Sciatic nerve (tissue), 2 donors: ENCODE measurements around the gene SLC1A7. TPM values are rescaled to one million over a fixed set of nuclear protein-coding genes. Genes with fewer than 3 reads are reported as not detected.

ENCODE experiments used
- ATAC-seq: fragments of 200-7000 bp; cut with Tn5 transposase; one replicate; pipeline ENCODE4 v1.9.1; 2020; ENCODE audit warnings: mild to moderate bottlenecking, moderate library complexity
- DNase-seq: peaks from one replicate; pipeline ENCODE4 v3.0.0-alpha.2; 2020; ENCODE audit warnings: low spot score
- intact Hi-C: fragments of 100-400 bp; cut with DNase I; formaldehyde crosslinking; loops from one replicate; pipeline ENCODE4 v1.14.2; 2022
- total RNA-seq: library from RNA; stranded (reverse); fragmentation: NEBNext Ultra II Directional; extraction: Animal tissue kit (Norgen Biotek cat#: 25700); gene quantifications from one replicate; pipeline ENCODE4 v1.2.1, GENCODE V29; 2021
- donor health status: DM: no; HTN: no; CAD: no.
- donor health status: DM: no; HTN: no; CAD: no.

SLC1A7 gene
- total RNA-seq, 1 donor from 2014 or later = 0.89 TPM

- ATAC-seq = peak; percentile 4
- intact Hi-C loops = no loop called here
- DNase-seq = no peak
Measured at GRCh38 chr1:53122961-53123413, 19.5 kb downstream of the SLC1A7 start.

DNA sequence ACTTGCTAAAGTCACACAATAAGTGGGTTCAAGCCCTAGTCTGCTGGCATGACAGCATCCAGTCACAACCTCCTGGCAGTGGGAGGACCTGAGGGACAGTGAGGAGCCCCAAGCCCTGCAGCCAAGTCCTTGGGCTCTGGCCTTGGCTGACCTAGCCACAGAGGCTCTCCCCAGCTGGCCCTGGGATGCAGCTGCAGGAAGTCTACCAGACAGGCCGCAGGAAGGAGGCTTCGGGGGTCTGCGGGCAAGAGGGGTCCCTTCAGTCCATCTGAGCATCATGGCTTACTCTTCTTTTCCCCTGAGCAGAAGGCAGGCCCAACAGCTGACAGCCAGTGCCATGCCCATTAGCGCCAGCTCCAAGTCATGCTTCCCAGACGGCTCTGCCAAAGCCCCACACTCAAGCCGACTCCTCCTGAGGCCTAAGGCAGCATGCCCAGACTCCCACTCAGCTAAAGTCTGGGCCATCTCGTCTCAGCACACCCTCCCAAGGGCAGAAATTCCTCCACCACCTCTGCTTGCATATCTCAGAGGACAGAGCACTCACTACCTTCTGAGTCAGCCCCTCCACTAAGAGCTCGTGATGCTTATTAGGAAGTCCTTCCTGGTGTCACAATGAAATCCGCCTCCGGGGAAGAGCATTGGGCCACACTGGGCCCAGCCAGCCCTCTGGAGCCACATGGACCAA lies 20.1 kb downstream of the SLC1A7 start:
- ATAC-seq (peak; percentile 12), DNase-seq (no peak)
- intact Hi-C loops = no loop called here

DNA sequence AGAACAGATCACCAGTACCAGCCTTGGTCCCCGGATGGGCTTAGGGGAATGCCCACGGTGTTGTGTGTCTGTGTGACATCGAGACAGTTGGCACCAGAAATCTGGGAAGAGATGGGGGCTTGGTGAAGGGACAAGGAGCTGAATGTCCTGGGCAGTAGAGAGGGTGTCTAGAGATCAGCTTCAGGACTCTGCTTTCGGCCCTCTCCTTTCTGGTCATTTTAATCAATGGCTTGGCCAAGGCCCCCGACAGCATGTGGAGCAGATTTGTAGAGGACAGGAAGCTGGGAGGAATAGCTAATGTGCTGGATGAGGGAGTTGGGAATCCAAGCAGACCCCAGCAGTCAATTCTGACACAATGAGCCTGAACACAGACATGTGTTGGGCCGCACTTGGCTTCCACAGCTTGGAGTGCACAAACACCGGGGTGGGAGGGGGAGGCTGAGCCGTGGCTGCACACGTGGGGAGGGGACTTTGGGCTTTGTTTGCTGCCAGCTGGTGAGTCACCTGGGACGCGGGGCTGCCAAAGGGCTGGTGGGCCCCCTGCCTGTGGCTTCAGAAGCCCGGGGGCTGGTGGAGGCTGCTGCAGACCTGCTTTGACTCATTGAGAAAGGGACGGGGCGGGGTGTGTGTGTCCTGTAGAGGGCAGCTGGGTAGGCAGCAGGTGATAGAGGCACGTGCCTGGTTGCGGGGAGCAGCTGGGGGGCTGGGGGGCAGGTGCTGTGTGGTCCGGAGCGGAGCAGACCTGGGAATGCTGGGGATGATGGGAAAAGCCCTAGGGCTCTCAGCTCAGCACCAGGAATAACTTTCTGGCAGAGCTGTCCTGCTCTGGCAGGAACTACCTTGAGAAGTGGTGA lies 20.9 kb downstream of the SLC1A7 start:
- intact Hi-C loops = no loop called here
- DNase-seq (peak; percentile 83), ATAC-seq (peak; percentile 55)

DNA sequence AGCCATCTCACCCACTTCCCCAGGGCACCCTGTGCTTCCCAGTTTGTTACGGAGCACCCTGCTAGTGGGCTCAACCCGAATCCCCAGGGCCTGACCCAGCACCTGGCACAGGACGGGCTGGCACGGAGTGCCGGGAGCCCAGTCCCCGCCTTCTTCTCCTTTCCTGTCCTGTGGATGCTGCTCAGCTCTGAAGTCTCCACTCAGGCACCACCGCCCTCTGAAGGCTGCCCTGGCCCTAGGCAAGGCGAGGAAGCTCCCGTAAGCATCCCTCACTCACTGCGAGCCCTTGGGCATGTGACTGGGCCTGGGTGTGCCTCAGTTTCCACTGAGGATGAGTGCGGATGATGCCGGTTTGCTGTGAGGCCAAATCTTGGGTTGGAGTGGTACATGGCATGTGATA lies 21.8 kb downstream of the SLC1A7 start:
- no peak for ATAC-seq
- intact Hi-C loops = no loop called here
- no peak for DNase-seq

- intact Hi-C loops = no loop called here
- DNase-seq (no peak), ATAC-seq (no peak)
Measured at GRCh38 chr1:53117836-53118235, 24.6 kb downstream of the SLC1A7 start.

DNA sequence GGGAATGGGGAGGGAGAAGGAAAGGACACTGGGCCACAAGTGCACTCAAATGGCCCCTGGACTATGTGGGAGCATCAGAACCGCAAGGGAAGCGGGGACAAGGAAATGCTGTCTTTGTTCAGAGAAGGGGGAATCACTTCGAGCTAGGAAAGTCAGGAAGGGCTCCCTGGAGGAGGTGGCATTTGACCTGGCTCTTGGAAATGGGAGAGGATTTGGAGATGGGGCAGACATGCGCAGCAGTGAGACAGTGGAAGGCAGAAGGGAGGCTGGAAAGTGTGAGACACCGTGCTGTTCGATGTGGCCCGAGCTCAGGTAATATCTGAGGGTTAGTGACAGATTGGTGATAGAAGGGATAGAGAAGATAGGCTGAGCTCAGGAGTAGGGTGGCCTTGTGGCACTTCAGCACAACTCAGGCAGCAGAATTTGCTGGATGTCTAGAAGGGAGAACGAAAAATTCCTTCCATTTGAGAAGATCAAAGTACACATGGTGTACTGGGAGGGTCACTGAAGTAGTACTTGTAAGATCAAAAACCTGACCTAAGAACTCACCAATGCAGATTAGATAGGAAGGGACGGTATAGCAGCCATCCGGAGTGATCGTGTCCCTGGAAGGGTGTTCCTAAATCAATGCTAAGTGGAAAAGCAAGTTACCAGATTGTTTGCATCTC lies 25.4 kb downstream of the SLC1A7 start:
- no peak for DNase-seq
- no peak for ATAC-seq
- intact Hi-C loops = no loop called here

DNA sequence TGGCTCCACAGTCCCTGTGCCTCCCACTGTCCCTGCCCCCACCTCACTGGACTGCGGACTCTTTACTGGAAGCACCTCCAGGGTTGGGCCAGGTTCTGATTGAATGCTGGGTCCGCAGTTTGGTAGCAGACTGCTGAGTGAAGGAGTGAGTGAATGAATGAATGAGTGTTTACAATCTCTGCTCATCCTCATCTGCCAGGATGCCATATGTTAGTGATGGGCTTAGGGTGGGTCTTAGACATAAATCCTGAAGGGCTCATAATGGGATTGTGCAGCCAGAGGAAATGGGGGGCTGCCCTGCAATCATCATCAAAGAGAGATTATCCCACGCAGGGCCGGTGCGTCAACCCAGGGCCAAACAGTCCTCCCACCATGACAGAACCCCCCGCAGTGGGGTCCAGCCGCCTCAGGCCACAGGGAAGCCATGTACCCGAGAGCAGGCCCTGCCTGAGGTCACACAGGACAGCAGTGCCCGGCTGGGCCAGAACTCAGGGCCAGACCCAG lies 26.1 kb downstream of the SLC1A7 start:
- no peak for DNase-seq
- intact Hi-C loops = no loop called here
- no peak for ATAC-seq

DNA sequence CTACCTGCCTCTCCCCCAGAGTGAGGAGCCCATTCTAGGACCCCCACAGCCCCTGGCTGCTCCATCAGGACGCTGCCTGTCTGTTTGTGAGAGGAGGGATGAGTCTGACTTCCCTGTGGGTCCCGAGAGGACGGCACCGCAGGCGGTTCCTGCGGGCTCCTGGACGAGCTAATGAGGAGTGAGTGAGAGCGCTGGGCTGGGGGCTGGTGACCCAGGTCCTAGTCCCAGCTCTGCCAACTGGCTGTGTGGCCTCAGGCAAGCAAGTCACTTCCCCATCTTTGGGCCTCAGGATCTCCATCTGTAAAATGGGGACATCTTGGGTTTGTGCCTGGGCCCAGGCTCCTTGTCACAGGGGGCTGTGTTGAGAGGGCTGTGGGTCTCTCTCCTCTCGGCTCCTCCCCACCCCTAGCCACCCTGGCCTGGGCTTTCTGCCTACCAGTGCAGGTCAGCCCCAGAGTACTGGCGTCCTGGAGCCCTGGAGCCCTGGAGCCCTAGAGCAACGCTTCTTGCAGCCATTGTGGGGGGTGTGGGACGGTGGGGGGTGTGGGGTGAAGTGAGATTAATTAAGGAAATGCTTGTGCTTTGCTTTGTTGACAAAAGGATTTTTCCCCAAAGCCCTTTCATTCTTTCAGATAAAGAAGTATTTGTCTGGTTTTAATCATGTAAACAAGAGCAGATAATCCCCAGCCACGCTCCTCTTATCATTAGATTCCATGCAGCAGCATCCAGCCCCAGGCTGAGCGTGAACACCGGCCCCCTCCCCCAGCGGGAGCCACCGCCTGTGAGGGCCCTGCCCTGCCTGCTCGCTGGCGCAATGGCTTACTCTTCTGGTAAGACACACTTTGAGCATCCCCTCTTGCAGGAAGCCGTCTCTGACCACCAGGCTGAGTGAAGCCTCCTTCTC lies 26.8 kb downstream of the SLC1A7 start:
- intact Hi-C loops = no loop called here
- ATAC-seq = peak; percentile 78
- no peak for DNase-seq

GRCh38 chr1:53114581-53115400 lies 27.6 kb downstream of the SLC1A7 start:
- ATAC-seq (peak; percentile 67), DNase-seq (no peak)
- intact Hi-C loops = no loop called here

- ATAC-seq (no peak), DNase-seq (no peak)
- intact Hi-C loops = no loop called here
Measured at GRCh38 chr1:53114090-53114489, 28.3 kb downstream of the SLC1A7 start.

DNA sequence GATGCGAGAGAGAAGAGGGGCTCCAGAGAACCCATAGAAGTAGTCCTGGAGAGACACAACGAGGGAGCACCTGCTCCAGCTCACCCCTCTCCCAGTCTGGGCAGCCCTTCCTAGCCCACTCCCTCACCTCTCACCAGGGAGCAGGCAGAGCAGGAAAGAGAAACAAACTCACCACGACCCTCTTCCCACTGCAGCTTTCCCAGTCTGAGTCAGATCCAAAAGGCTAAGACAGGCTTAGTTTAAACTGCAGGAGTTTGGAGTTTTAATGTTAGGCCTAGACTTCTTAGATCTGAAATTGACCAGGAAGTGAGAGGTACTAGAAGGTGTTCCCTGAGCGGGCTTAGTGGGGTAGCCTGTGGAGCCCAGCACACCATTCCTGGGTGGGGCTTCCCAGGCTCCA lies 29.6 kb downstream of the SLC1A7 start:
- intact Hi-C loops = no loop called here
- ATAC-seq (no peak), DNase-seq (no peak)

GRCh38 chr1:53112271-53112774 lies 30.1 kb downstream of the SLC1A7 start:
- no peak for ATAC-seq
- no peak for DNase-seq
- intact Hi-C loops = no loop called here

DNA sequence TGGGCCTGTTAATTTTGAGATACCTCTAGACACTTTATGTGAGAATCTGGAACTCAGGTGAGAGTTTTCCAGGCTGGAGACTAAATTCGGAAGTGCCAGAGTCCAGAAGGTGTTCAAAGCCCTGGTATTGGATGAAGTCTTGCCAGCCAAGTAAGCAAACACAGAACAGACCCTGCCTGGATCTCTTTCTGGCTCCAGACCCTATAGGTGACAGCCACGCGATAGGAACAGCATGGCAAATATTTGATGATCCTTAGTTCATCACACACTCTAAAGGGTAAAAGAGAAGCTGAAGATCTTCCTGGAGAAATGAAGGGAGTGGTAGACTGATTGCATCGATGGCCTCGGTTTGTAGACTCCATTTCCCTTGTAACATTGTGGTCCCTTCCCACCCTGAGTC lies 30.7 kb downstream of the SLC1A7 start:
- no peak for ATAC-seq
- no peak for DNase-seq
- intact Hi-C loops = no loop called here

DNA sequence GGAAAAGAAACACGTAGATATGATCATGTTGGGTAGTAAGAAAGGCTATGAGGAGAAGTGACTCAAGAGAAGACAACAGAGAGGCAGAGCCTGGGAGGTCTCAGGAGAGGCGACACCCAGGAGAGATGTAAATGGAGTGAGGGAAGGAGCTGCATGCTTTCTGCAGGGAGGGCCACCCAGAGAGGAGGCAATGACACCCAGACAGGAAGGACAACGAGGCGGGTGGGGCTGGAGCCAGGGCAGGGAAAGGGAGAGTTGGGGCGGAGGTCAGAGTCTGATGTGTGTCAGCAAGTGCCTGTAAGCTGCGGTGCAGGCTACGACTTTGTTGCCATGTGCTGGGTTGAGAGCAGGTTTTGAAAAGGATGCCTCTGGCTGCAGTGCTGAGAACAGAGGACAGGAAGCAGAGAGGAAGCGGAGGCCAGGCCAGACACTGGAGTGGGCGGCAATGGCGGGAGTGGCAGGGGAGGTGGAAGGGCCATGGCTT lies 31.3 kb downstream of the SLC1A7 start:
- no peak for ATAC-seq
- DNase-seq = no peak
- intact Hi-C loops = no loop called here

- intact Hi-C loops = no loop called here
- ATAC-seq = peak; percentile 67
- DNase-seq = no peak
Measured at GRCh38 chr1:53110370-53111072, 31.9 kb downstream of the SLC1A7 start.

GRCh38 chr1:53108646-53109580 lies 33.5 kb downstream of the SLC1A7 start:
- ATAC-seq = peak; percentile 45
- intact Hi-C loops = no loop called here

More at GRCh38 chr1:53108646-53109580, 33.5 kb downstream of the SLC1A7 start:
- DNase-seq = no peak
